Activated naive CD4-positive, alpha-beta T cell treated with anti-CD3 and anti-CD28 coated beads, Interleukin-2, amount 50 U/mL, for 24 hours (primary cell): ENCODE data around the gene SPAG17.

Experiments used
- H3K27ac Mint-ChIP-seq: one replicate; pipeline ENCODE4 v1.8.0; 2021; ENCODE audit warnings: mild to moderate bottlenecking, mixed read lengths
- H3K27me3 Mint-ChIP-seq: one replicate; pipeline ENCODE4 v1.8.0; 2021; ENCODE audit warnings: mixed read lengths
- H3K36me3 Mint-ChIP-seq: one replicate; pipeline ENCODE4 v1.8.0; 2021; ENCODE audit warnings: mixed read lengths
- H3K4me1 Mint-ChIP-seq: one replicate; pipeline ENCODE4 v1.8.0; 2021; ENCODE audit warnings: mixed read lengths
- H3K4me3 Mint-ChIP-seq: one replicate; pipeline ENCODE4 v1.8.0; 2021; ENCODE audit warnings: mild to moderate bottlenecking, mixed read lengths
- H3K9me3 Mint-ChIP-seq: one replicate; pipeline ENCODE4 v1.8.0; 2021; ENCODE audit warnings: mixed read lengths

SPAG17 gene

GRCh38 chr1:118082984-118083383 lies 102.0 kb downstream of the SPAG17 start:
- Mint-ChIP-seq H3K9me3 (peaks cover 4% of the 10 kb centered on the region), H3K27ac (no peak overlapping the region), H3K4me1 (no peaks in the 10 kb centered on the region), H3K4me3 (no peak overlapping the region), H3K27me3 (peaks cover 8% of the 10 kb centered on the region), H3K36me3 (no peaks in the 10 kb centered on the region)

- H3K27ac Mint-ChIP-seq = no peak overlapping the region
- peaks cover 11% of the 10 kb centered on the region for H3K27me3 Mint-ChIP-seq
- H3K9me3 Mint-ChIP-seq = peaks cover 4% of the 10 kb centered on the region
- no peak overlapping the region for H3K4me3 Mint-ChIP-seq
- H3K4me1 Mint-ChIP-seq = no peaks in the 10 kb centered on the region
- H3K36me3 Mint-ChIP-seq = no peaks in the 10 kb centered on the region
Measured at GRCh38 chr1:118081387-118081786, 103.6 kb downstream of the SPAG17 start.

- H3K27ac Mint-ChIP-seq = no peak overlapping the region
- H3K36me3 Mint-ChIP-seq = no peaks in the 10 kb centered on the region
- H3K9me3 Mint-ChIP-seq = no peaks in the 10 kb centered on the region
- no peak overlapping the region for H3K4me3 Mint-ChIP-seq
- no peaks in the 10 kb centered on the region for H3K4me1 Mint-ChIP-seq
- H3K27me3 Mint-ChIP-seq = peaks cover 5% of the 10 kb centered on the region
Measured at GRCh38 chr1:118077331-118078045, 107.5 kb downstream of the SPAG17 start.

DNA sequence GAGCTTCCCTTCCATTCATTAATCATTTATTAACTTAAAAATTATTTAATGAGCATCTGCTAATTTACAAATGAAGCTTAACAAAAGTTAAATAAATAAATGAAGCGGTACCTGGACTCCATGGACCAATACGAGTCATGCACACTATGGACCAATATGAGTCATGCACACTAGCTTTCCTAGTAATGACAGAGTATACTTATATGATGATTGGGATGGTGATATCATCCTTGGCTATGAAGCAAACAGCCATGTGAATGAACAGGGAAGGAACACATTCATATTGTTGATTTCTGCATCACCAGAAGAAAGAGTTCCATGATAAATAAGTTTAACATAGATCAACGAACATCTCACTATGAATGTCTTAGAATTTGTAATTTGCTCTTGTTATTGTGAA lies 109.9 kb downstream of the SPAG17 start:
- no peaks in the 10 kb centered on the region for H3K4me1 Mint-ChIP-seq
- H3K4me3 Mint-ChIP-seq = no peak overlapping the region
- no peak overlapping the region for H3K27ac Mint-ChIP-seq
- no peaks in the 10 kb centered on the region for H3K36me3 Mint-ChIP-seq
- peaks cover 4% of the 10 kb centered on the region for H3K27me3 Mint-ChIP-seq
- no peaks in the 10 kb centered on the region for H3K9me3 Mint-ChIP-seq

DNA sequence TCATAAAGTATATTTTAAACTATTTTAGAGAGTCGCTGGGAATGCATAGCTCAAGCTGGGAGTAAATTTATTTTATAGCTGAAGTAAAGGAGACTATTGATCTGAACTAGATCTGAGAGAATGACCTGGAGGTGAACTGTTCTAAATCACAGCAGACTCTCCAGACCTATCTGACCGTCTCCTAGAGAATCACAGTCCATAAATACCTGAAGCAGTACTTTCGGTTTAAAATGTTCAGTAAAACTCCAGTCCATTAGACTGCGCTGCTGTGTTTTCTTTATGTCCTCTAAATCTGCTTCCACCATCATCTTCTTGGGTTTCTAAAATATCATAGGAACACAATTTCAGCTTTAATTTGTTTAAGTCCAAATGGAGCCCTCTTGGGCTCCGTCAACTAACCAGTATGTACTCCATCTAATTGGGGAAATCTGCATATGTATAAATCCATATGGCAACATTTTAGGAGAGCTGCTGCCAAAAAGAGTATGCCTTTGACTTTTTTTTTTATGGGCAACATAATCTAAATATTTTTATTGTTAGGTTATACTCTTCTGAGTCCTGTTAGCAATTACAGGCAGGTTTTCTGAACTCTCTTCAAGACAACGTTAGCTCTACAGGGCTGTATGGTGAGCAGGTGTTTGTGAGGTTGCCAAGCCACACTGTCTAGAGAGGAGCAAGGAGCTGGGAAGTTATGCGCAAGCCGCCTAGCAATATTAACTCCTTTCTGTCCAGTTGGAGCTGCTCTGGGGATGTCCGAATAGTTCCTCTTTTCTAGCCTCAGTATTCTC lies 111.2 kb downstream of the SPAG17 start:
- H3K4me1 Mint-ChIP-seq = no peaks in the 10 kb centered on the region
- H3K4me3 Mint-ChIP-seq = no peak overlapping the region
- no peak overlapping the region for H3K27ac Mint-ChIP-seq
- H3K27me3 Mint-ChIP-seq = peaks cover 3% of the 10 kb centered on the region
- H3K9me3 Mint-ChIP-seq = no peaks in the 10 kb centered on the region
- no peaks in the 10 kb centered on the region for H3K36me3 Mint-ChIP-seq

GRCh38 chr1:118049981-118050380 lies 135.0 kb downstream of the SPAG17 start:
- no peak overlapping the region for H3K4me3 Mint-ChIP-seq
- no peaks in the 10 kb centered on the region for H3K36me3 Mint-ChIP-seq
- no peaks in the 10 kb centered on the region for H3K9me3 Mint-ChIP-seq
- peaks cover 2% of the 10 kb centered on the region for H3K27me3 Mint-ChIP-seq
- no peaks in the 10 kb centered on the region for H3K4me1 Mint-ChIP-seq
- H3K27ac Mint-ChIP-seq = no peak overlapping the region

- H3K4me1 Mint-ChIP-seq = no peaks in the 10 kb centered on the region
- H3K27me3 Mint-ChIP-seq = peaks cover 2% of the 10 kb centered on the region
- H3K4me3 Mint-ChIP-seq = no peak overlapping the region
- H3K27ac Mint-ChIP-seq = no peak overlapping the region
- H3K9me3 Mint-ChIP-seq = no peaks in the 10 kb centered on the region
- H3K36me3 Mint-ChIP-seq = no peaks in the 10 kb centered on the region
Measured at GRCh38 chr1:118047650-118048224, 137.3 kb downstream of the SPAG17 start.

DNA sequence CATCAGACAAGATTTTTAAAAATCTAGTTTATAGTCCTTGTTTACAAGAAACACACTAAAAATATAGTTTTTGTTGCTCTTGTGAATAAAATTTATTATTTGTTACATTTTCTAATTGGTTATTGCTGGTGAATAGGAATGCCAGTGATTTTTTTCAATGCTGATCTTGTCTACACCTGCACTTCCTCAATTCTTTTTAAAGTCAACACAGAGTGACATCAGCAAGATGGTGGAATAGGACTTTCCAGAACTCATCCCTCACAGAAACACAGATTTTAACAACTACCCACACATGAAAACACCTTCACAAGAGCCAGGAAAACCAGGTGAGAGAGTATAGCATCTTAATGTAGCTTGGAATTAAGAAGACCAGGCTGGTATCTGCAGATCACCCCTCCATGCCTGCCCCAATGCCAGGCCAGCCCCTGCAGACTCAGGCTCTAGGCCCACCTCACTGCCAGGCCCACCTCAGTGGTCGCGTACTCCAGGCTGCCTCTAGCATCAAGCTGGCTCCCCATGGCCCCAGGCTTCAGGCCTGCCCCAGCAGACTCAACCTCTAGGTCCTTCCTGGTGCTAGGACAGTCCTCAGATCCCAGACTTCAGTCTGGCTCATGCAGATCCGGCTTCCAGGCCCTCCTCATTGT lies 137.9 kb downstream of the SPAG17 start:
- Mint-ChIP-seq H3K4me1 (no peaks in the 10 kb centered on the region), H3K4me3 (no peak overlapping the region), H3K27me3 (peaks cover 2% of the 10 kb centered on the region), H3K9me3 (no peaks in the 10 kb centered on the region), H3K36me3 (no peaks in the 10 kb centered on the region), H3K27ac (no peak overlapping the region)

DNA sequence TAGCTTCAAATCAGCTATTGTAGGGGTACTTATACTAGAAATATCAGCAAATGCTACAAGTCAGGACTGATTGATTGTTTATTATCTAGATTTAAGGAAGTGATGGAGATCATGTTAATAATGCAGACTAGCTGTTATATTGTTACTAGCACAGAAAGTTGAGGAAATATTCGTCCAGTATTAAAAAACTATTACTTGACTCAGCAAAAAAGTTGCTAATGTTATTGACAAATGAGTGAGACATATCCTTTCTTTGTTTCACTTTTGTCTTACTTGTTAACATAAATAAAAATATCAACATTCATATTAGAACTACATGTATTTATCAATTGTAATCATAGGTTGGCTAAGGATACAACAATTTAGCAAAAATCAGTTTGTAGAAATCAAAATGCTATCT lies 141.4 kb downstream of the SPAG17 start:
- no peak overlapping the region for H3K4me3 Mint-ChIP-seq
- no peaks in the 10 kb centered on the region for H3K4me1 Mint-ChIP-seq

DNA sequence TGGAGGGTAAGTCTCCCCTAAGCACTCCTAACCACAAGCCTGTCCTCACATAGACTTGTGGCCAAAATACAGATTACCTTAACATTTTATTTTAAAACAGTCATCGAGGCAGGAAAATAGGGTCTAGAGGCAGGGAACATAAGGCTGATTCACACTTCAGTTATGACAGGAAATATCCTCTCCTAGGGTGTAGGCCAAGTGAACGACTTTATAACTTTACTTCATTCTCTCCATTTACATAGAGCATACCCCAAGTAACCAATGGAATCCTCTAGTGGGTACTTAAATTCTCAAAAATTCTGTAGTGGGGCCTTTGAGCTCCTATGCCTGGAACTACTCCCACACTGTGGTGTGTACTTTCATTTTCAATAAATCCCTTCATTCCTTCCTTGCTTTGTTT lies 142.5 kb downstream of the SPAG17 start:
- Mint-ChIP-seq H3K27me3 (peaks cover 2% of the 10 kb centered on the region), H3K36me3 (no peaks in the 10 kb centered on the region), H3K4me3 (no peak overlapping the region), H3K9me3 (no peaks in the 10 kb centered on the region), H3K4me1 (no peaks in the 10 kb centered on the region), H3K27ac (no peak overlapping the region)

More for the DNA sequence above, 141.4 kb downstream of the SPAG17 start:
- Mint-ChIP-seq H3K27ac (no peak overlapping the region), H3K36me3 (no peaks in the 10 kb centered on the region), H3K27me3 (peaks cover 2% of the 10 kb centered on the region), H3K9me3 (no peaks in the 10 kb centered on the region)

GRCh38 chr1:118039170-118039569 lies 145.9 kb downstream of the SPAG17 start:
- Mint-ChIP-seq H3K4me3 (no peak overlapping the region), H3K4me1 (no peaks in the 10 kb centered on the region), H3K9me3 (no peaks in the 10 kb centered on the region), H3K27ac (no peak overlapping the region), H3K27me3 (peaks cover 5% of the 10 kb centered on the region), H3K36me3 (no peaks in the 10 kb centered on the region)

GRCh38 chr1:118032883-118033282 lies 152.1 kb downstream of the SPAG17 start:
- H3K36me3 Mint-ChIP-seq = no peaks in the 10 kb centered on the region
- H3K27me3 Mint-ChIP-seq = peaks cover 11% of the 10 kb centered on the region
- no peak overlapping the region for H3K4me3 Mint-ChIP-seq
- H3K4me1 Mint-ChIP-seq = no peaks in the 10 kb centered on the region
- H3K27ac Mint-ChIP-seq = no peak overlapping the region
- no peaks in the 10 kb centered on the region for H3K9me3 Mint-ChIP-seq

DNA sequence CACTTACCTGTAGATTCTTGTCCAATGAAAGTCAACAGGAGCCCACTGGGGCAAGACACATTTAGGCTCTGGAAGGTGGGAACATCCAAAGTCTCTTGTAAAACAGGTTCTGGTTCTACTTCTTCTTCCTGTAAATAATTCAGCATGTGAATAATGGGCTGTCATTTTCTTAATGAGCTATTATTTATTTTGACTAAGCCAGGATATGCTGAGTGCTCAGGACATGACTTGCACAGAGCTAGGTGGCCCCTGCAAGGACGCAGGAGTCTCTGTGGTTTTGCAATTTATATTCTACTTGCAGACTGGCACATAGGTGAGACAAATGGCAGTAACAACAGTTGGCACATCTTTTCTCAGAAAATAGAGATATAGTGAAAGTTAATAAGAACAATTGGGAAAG lies 156.8 kb downstream of the SPAG17 start:
- H3K27ac Mint-ChIP-seq = no peak overlapping the region
- no peaks in the 10 kb centered on the region for H3K4me1 Mint-ChIP-seq
- no peak overlapping the region for H3K4me3 Mint-ChIP-seq
- H3K9me3 Mint-ChIP-seq = peaks cover 5% of the 10 kb centered on the region
- peaks cover 18% of the 10 kb centered on the region for H3K27me3 Mint-ChIP-seq
- H3K36me3 Mint-ChIP-seq = no peaks in the 10 kb centered on the region

DNA sequence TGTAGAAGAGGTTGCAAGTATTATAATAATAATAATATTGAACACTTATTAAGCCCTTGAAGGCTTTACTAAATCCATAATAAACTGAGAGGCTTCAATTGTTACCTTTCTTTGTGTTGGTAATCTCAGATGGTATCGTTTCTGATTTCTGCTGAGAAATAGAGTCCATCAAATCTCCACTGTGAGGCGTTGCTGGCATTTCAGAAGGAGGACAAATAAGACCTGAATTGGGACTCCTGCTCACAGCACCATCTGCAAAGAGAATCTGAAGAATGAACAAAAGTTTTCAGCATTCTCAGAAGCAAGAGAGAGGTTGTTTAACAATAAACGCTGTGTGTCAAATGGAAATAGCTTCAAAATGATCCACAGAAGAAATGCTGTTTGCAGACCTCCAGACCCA lies 161.8 kb downstream of the SPAG17 start:
- Mint-ChIP-seq H3K27ac (no peak overlapping the region), H3K4me1 (no peaks in the 10 kb centered on the region), H3K36me3 (no peaks in the 10 kb centered on the region), H3K27me3 (peaks cover 14% of the 10 kb centered on the region), H3K9me3 (peaks cover 5% of the 10 kb centered on the region), H3K4me3 (no peak overlapping the region)

DNA sequence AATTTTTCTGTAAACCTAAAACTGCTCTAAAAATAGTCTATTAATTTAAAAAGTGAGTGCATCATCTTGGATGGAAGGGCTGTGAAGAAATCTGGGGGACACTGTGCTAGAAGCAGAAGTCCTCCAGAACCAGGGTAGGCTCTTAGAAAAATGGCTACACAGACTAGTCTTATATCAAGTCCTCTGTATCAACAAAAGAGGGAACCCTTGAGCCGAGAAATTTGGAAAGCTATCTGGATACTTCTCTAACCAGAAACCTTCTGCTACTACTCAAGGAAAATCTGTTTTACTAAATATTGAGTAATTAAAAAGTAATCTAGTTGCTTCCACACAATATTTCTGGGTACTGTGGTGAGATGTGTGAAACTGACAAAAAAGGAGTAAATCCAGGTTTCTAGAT lies 163.4 kb downstream of the SPAG17 start:
- Mint-ChIP-seq H3K9me3 (no peaks in the 10 kb centered on the region), H3K4me3 (no peak overlapping the region), H3K27me3 (peaks cover 16% of the 10 kb centered on the region), H3K27ac (no peak overlapping the region), H3K36me3 (no peaks in the 10 kb centered on the region), H3K4me1 (no peaks in the 10 kb centered on the region)

GRCh38 chr1:118018060-118018459 lies 167.0 kb downstream of the SPAG17 start:
- Mint-ChIP-seq H3K4me3 (no peak overlapping the region), H3K36me3 (no peaks in the 10 kb centered on the region)

More at GRCh38 chr1:118018060-118018459, 167.0 kb downstream of the SPAG17 start:
- Mint-ChIP-seq H3K27ac (no peak overlapping the region), H3K4me1 (no peaks in the 10 kb centered on the region), H3K9me3 (no peaks in the 10 kb centered on the region), H3K27me3 (peaks cover 10% of the 10 kb centered on the region)
